ENCODE measurements around the gene PRSS3. TPM values are rescaled to one million over a fixed set of nuclear protein-coding genes. Genes with fewer than 3 reads are reported as not detected.
A peak's percentile ranks its signal among the peaks of the same experiment; 100 is the strongest.
"Not testable (repeated sequence)": the region's sequence is repeated elsewhere in the genome, so short reads cannot be mapped to it uniquely, and the experiment has no call there.

Gene PRSS3
- total RNA-seq, result 10 to 100 TPM in 2 of 5 donors, 1 to 10 TPM in 2, not detected in 1; 1.8 to 91.2 (median 11.6) TPM
- polyA plus RNA-seq, result 10 to 100 TPM; 10.7 to 68.1 (median 21.9) TPM
- long read RNA-seq, donor 1, partial matches to known transcripts, result 8 of 11 reads
- long read RNA-seq, donor 1, other reads (novel, unspliced or antisense), result 0 of 11 reads
- long read RNA-seq, donor 2, transcript PRSS3-202 (5 exons, 966 nt), result major isoform, 8 of 16 reads
- long read RNA-seq, donor 2, partial matches to known transcripts, result 8 of 16 reads
- long read RNA-seq, donor 2, other reads (novel, unspliced or antisense), result 0 of 16 reads
- long read RNA-seq, donor 3, partial matches to known transcripts, result 0 of 1 reads
- long read RNA-seq, donor 3, other reads (novel, unspliced or antisense), result 0 of 1 reads
- long read RNA-seq, donor 4, partial matches to known transcripts, result 0 of 1 reads
- long read RNA-seq, donor 4, other reads (novel, unspliced or antisense), result 0 of 1 reads
- long read RNA-seq, donor 5, partial matches to known transcripts, result 0 of 4 reads
- long read RNA-seq, donor 5, other reads (novel, unspliced or antisense), result 0 of 4 reads
- long read RNA-seq, donor 6, partial matches to known transcripts, result 0 of 1 reads
- long read RNA-seq, donor 6, other reads (novel, unspliced or antisense), result 0 of 1 reads
- long read RNA-seq, donor 7, transcript PRSS3-202 (5 exons, 966 nt), result major isoform, 14 of 24 reads
- long read RNA-seq, donor 7, partial matches to known transcripts, result 10 of 24 reads
- long read RNA-seq, donor 7, other reads (novel, unspliced or antisense), result 0 of 24 reads
- long read RNA-seq, donor 8, partial matches to known transcripts, result 0 of 4 reads
- long read RNA-seq, donor 8, other reads (novel, unspliced or antisense), result 0 of 4 reads
- long read RNA-seq, donor 9, result 0 reads
- long read RNA-seq, donor 10, transcript PRSS3-202 (5 exons, 966 nt), result major isoform, 7 of 26 reads
- long read RNA-seq, donor 10, partial matches to known transcripts, result 19 of 26 reads
- long read RNA-seq, donor 10, other reads (novel, unspliced or antisense), result 0 of 26 reads

GRCh38 chr9:33795281-33795680 lies at the start of gene PRSS3:
TSS of gene PRSS3 (plus strand) at chr9:33795561. CDS start at chr9:33795574, 13 bp downstream.
- TF ChIP-seq EP300 (IDR thresholded peaks at IDR 0.05) (no peak), CTCF (IDR thresholded peaks at IDR 0.05) (no peak), POLR2A (IDR thresholded peaks at IDR 0.05) (no peak), POLR2AphosphoS5 (IDR thresholded peaks at IDR 0.05) (no peak)
- 39 to 59% (median 45%) methylated on average over 4 of the region's 4 CpGs for WGBS, 5 donors
- DNase-seq, result peak in 1 of 2 donors; percentile 44
- Histone ChIP-seq H3K27ac (peak within 1 kb of the TSS in 1 of 5 donors; percentile 7), H3K9me3 (peaks cover 0 to 9% (median 0%) of the 10 kb centered on the region in 4 donors), H3K4me1 (peaks cover 0 to 7% (median 0%) of the 10 kb centered on the region in 4 donors), H3K4me3 (no peak within 1 kb of the TSS), H3K36me3 (no peaks in the 10 kb centered on the region), H3K27me3 (peaks cover 0 to 9% (median 0%) of the 10 kb centered on the region in 3 donors)
- intact Hi-C loops (cut with DNase I; ENCODE audit: low total_unique reads), result no loop called here

- no peak overlapping the region for H3K27ac ChIP-seq
- TF ChIP-seq EP300 (IDR thresholded peaks at IDR 0.05) (no peak), CTCF (IDR thresholded peaks at IDR 0.05) (no peak), POLR2AphosphoS5 (IDR thresholded peaks at IDR 0.05) (no peak), POLR2A (IDR thresholded peaks at IDR 0.05) (no peak)
- peaks cover 0 to 4% (median 0%) of the 10 kb centered on the region in 4 donors for H3K9me3 ChIP-seq
- H3K4me3 ChIP-seq, result no peak overlapping the region
- peaks cover 12 to 30% (median 21%) of the 10 kb centered on the region in 4 donors for H3K4me1 ChIP-seq
- intact Hi-C loops (cut with DNase I; ENCODE audit: low total_unique reads), result no loop called here
- H3K27me3 ChIP-seq, result peaks cover 6 to 66% (median 25%) of the 10 kb centered on the region in 3 donors
- peak in 1 of 2 donors; percentile 21 for DNase-seq
- H3K36me3 ChIP-seq, result no peaks in the 10 kb centered on the region
- 76 to 88% (median 82%) methylated on average over 22 of the region's 22 CpGs for WGBS, 5 donors
Observed at GRCh38 chr9:33748633-33749304, 46.6 kb upstream of the PRSS3 start.

GRCh38 chr9:33749305-33749654 lies 46.1 kb upstream of the PRSS3 start:
- H3K9me3 ChIP-seq; H3K36me3 ChIP-seq; H3K27ac ChIP-seq; intact Hi-C loops (cut with DNase I; ENCODE audit: low total_unique reads); DNase-seq; H3K4me3 ChIP-seq: not testable (repeated sequence)
- Histone ChIP-seq H3K27me3 (peaks cover 6 to 71% (median 25%) of the 10 kb centered on the region in 3 donors), H3K4me1 (peaks cover 12 to 30% (median 21%) of the 10 kb centered on the region in 4 donors)
- 70 to 84% (median 78%) methylated on average over 6 of the region's 6 CpGs for WGBS, 5 donors

- peaks cover 0 to 4% (median 0%) of the 10 kb centered on the region in 4 donors for H3K9me3 ChIP-seq
- peak overlapping the region in 2 of 5 donors; percentile 28 to 41 for H3K27ac ChIP-seq
- 7 to 13% (median 8%) methylated on average over 7 to 35 of the region's 35 CpGs for WGBS, 5 donors
- TF ChIP-seq CTCF (IDR thresholded peaks at IDR 0.05) (no peak), EP300 (IDR thresholded peaks at IDR 0.05) (no peak), POLR2A (IDR thresholded peaks at IDR 0.05) (no peak), POLR2AphosphoS5 (IDR thresholded peaks at IDR 0.05) (no peak)
- no peaks in the 10 kb centered on the region for H3K36me3 ChIP-seq
- H3K27me3 ChIP-seq, result peaks cover 6 to 80% (median 25%) of the 10 kb centered on the region in 3 donors
- DNase-seq, result peak; percentile 41 to 64
- intact Hi-C loops (cut with DNase I; ENCODE audit: low total_unique reads), result no loop called here
- peak overlapping the region; percentile 27 to 54 (median 35) for H3K4me3 ChIP-seq
- H3K4me1 ChIP-seq, result peaks cover 12 to 30% (median 21%) of the 10 kb centered on the region in 4 donors
Observed at GRCh38 chr9:33750307-33750838, 45.0 kb upstream of the PRSS3 start.

Data from stomach (tissue), 19 donors.